Stimulated activated CD8-positive, alpha-beta memory T cell treated with anti-CD3 and anti-CD28 coated beads, Interleukin-12 subunit alpha, Interleukin-12 subunit beta, amount 100 ng/mL, for 4 hours (primary cell): ENCODE data around the gene CBFB.
"Not testable (repeated sequence)": the region's sequence is repeated elsewhere in the genome, so short reads cannot be mapped to it uniquely, and the experiment has no call there.

Experiments
- DNase-seq: peaks from one replicate; pipeline ENCODE4 v3.0.0-alpha.2; 2020; ENCODE audit warnings: low read depth

Gene CBFB

DNA sequence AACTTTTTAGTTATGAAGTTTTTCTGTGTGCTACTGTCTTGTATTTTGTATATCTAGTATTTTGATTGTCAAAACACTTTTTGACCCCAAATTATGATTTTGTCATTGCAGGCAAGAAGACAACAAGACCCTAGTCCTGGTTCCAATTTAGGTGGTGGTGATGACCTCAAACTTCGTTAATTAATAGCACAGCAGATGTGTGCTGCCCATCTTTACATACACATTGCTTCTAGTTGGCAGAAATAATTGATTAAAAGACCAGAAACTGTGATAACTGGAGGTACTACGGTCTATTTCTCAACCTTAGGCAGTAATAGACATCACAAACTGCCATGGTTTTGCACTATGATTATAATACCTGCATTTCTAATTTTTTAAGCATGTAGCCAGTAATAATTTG is 69.7 kb downstream of the CBFB start:
- DNase-seq: no peak

DNA sequence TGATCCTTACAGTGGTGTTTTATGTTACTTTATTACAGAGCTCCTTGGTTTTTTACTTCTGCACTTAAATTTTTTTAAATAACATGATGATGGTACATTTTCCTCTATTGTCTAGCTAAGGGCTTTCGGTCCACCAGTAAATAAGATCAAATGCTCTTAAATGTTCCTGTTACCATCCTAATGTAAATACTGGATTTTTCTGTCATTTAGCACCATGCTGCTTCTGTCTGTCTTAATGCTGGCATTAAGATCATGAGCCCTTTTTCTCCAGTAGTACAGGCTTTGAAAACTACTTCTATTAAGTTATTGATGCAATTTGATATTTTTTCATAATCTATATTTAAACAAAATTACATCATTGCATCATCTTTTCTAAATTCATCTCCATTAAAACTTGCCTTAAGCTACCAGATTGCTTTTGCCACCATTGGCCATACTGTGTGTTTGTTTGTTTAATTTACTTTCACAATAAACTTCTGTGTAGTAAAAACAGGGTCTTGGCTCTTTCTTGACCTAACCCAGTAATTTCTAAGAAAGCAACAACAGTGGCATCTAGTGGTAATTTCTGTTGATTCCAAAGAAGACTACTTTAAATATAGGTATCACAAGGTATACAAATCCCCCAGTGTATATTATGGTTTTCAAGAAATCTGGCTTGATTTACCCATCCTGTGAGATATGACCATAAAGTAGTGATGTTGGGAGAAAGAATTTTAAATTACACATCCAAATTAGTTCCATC is 71.8 kb downstream of the CBFB start:
- no peak for DNase-seq

DNA sequence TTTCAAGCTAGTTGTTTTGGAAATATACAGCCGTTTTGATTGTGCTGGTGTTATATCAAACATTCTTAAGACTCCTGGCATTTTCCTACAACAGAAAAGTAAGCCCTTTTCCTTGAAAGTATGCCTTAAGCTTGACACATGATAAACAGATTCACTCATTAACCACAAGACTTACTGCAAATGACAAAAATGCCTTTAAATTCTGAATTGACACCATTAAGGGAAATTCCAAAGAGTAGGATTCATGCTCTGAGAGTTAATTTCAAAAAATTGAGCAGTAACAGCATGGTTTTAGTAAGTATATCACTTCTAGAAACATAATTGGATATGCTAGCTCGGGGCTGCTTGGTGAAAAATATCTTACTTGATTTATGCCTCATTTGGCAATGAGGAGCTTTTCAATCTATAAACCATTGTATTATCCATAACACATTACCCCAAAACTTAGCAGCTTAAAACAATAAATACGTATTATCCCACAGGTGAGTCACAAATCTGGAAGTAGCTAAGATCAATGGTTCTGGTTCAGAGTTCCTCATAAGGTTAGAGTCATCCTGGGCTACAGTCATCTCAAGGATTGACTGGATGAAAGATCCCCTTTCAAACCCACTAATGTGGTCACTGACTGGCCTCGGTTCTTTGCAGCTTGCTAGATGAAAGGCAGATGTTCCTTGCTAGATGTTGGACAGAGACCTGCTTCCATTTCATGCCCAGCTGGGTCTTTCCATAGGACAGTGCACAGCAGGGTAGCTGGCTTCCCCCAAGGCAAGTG is 72.5 kb downstream of the CBFB start:
- DNase-seq: no peak

DNA sequence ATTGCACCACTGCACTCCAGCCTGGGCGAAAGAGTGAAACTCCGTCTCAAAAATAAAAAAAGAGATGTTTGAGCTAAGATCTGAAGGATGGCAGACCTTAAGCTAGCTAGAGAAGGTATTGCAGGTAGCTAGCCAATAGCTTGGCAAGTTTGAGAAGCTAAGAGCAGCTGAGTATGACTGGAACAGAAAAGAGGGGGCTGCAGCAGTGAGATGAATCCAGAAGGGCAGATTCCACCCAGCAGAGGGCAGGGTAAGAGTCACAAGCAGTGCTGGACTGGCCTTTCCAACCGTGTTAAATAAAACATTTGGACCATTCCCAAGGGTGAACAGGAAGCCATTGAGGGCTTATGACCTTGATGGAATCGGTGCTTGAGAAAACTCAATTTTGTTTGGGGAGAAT is 75.1 kb downstream of the CBFB start:
- no peak for DNase-seq

DNA sequence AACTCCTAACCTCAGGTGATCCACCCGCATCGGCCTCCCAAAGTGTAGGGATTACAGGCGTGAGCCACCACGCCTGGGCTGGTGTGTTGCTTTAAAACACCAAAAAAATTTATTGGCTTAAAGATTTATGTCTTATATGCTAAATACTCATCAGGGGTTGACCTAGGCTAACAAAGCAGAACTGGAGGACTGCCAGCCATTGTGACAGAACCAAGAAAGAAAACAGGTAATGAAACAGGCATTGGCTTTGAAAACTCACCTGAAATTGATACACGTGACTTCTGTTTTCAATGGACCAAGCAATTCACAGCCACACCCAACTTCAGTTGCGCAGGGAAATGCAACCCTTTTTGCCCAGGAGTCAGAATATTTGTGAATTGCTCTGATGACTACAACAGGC is 75.9 kb downstream of the CBFB start:
- DNase-seq: no peak

DNA sequence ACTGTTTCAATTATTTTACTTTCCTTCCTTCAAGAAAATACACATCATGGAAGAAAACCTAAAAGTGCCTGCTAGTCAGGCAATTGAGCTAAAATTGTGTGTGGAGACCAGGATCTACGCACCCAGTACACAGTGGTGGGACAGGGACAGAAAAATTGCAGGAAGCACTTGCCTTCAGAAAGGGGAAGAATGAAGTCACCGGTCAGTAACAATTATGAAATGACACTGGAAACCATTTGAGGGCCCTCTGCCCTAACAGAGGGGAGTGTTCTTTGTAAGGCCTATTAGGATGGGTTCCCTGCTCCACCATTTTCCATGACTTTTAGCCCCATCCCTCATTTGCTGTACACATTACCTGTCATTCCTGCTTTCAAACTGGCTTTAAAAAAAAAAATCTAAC is 76.3 kb downstream of the CBFB start:
- no peak for DNase-seq

DNA sequence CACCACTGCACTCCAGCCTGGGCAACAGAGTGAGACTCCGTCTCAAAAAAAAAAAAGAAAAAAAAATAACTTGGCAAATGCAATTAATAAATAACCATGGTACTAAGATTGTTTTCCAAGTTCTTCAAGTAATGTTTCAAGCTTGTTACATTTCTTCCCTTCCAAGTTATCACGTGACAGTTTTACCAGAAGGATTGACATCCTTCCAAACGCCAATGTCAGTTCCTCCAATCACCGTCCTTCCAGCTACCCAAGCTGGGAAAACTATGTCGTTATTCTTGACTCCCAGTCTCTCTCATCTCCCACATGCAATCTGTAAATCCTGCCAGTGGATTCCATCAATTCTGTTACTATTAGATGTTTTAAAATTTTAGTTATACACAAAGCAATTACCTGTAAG is 76.9 kb downstream of the CBFB start:
- DNase-seq: no peak

DNA sequence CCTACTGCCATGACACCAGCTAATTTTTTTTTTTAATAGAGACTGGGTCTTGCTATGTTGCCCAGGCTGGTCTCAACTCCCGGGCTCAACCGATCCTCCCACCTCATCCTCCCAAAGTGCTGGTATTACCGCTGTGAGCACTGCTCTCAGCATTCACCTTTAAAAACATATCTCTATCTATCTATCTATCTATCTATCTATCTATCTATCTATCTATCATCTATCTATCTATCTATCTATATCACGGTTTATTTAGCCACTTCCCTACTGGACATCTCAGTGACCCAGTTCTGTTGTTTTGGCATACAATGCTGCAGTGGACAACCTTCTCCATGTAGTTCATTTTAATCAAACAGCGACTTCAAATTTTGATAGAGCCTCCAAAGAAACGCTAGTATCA is 79.5 kb downstream of the CBFB start:
- no peak for DNase-seq

DNA sequence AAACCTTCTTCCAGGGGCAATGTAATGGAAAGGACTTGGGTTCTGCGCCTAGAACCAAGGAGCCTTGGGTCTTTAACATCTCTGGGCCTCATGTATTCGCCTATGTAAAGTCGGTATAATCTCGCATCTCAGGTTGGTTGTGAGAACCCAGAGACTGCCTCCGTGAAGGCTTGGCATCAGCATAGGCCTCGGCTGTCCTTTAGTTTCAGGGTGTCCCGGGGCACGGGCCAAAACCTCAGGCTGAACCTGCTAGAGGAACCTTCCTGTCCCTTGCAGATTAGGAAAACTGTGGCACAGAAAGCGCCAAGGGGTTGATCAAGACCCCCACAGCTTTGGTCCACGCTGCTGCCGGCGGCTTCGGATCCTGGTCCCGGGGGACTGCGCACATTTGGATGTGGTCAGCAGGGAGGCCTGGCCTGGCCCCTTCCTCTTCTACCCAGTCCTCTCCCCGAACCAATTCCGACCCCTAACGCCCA is 80.0 kb downstream of the CBFB start:
- DNase-seq: no peak

DNA sequence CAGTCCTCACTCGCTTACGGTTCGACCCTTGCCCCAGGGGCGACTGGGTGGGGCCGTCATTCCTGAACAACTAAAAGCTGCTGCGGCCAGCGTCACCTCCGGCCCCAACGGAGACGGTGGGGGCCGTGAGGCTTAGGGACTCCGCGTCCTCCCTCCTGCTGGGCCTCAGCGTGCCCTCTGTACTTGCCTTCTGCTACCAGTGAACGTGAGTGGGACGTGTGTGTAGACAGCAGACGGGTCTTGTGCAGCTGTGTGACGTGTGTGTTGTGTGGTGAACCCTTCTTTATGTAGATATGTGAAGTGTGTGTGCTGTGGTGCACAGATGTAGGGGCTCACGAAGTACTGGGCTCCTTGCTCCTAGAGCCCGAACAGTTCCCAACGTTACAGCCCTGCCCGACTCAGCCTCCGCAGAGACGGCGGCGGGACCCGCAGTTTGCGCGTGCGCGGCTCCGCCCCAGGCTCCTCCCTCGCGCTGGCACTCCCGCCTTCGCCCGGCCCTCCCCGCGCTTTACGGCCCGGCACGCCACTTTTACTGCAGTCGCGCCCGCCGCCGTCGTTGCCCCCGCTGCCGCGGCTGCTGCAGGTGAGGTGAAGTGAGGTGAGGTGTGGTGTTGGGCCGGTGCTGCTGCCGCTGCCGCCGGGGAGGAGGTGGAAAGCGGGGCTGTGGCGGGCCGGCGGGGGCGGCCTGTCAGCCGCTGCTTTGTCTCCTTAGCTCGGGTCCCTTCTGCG is 80.6 kb downstream of the CBFB start, which contains the start of gene PHAF1:
PHAF1 (plus strand) TSS at position 535 of the 729 bp plus-strand sequence. CDS start 235 bp downstream, outside the sequence.
- DNase-seq: peak; percentile 95

DNA sequence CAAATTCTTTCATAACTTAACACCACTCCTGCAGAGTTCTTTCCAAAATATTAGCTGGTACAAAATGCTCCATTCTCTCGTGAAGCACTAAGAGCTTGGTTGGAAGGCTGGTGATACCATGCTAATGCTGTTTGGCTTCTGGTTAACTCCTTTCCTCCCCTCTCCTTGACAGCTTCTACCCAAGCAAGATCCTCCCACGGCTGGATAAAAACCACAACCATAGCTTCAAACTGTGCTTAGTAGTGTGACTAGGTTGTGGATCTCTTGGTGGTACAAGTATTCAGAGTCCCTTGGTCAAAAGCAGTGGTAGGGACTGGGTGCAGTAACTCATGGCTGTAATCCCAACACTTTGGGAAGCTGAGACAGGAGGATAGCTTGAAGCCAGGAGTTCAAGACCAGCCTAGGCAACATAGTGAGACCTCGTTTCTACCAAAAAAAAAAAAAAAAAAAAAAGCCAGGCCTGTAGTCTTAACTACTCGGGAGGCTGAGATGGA is 83.0 kb downstream of the CBFB start:
- no peak for DNase-seq

DNA sequence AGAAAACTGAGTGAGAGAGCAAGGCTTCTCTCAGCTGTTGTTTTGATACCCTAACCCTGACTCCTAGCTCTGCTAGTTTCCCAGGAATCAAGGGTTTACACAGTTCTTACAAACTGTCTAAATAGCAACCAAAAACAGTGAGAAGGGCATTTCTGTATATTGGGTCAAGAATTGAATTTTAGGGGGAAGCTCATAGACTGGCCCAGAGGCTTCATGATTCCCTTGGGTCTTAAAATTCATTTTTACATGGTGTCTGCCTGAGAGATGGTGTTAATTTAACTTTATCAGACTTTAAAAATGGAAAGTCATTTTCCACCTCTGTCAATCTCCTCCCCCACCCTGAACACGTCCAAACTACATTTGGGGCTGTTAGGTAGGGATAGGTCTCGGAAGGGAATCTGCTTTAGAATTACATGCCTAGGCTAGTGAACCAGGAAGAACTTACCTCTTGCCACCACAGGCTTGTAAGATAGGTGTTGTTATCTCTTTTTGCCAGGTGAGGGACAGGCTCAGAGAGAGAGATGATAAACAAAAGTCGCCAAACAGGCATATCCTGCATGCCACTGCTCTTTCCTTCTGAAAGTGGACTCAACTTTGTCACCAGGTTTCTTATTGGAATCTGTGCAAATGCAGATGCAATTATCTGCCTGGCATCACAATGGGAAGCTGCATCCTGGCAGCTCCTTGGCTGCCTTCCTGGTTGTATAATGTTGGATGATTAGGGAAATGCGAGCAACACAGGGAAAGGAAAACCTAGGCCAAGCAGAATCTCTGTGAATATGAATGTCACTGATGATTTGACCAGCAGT is 83.8 kb downstream of the CBFB start:
- DNase-seq: no peak

DNA sequence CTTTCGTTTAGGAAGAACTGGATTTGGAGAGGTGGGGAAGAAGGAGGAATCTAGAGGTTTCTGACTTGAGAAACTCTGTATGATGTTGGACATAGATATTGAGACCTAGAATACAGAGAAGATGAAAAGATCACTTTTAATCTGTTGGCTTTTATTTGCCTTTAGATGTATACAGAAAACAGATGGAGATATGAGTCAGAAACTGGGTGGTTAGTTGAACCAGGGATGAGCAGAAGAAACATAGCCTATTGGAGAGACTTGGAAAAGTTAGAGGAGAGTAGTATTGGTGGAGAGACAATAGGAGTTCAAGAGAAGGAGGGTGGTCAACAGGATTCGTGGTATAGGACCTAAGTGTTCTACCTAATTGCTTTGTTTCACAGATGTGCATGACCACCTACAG is 85.8 kb downstream of the CBFB start:
- DNase-seq: no peak

DNA sequence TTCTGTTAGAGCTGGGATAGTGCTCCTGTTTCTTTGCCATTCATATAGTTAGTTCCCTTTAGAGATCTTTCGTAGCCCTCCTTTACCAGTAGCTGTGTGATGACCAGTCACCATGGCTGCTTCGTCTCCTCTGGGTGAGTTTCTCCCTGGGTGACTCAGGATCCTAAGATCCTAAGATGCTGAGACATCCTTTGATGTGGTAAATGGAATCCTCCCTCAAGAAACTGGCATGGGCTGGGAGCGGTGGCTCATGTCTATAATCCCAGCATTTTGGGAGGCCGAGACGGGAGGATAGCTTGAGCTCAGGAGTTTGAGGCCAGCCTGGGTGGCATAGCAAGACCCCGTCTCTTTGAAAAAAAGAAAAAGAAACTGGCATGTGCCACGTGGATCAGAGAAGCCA is 86.7 kb downstream of the CBFB start:
- DNase-seq: no peak

DNA sequence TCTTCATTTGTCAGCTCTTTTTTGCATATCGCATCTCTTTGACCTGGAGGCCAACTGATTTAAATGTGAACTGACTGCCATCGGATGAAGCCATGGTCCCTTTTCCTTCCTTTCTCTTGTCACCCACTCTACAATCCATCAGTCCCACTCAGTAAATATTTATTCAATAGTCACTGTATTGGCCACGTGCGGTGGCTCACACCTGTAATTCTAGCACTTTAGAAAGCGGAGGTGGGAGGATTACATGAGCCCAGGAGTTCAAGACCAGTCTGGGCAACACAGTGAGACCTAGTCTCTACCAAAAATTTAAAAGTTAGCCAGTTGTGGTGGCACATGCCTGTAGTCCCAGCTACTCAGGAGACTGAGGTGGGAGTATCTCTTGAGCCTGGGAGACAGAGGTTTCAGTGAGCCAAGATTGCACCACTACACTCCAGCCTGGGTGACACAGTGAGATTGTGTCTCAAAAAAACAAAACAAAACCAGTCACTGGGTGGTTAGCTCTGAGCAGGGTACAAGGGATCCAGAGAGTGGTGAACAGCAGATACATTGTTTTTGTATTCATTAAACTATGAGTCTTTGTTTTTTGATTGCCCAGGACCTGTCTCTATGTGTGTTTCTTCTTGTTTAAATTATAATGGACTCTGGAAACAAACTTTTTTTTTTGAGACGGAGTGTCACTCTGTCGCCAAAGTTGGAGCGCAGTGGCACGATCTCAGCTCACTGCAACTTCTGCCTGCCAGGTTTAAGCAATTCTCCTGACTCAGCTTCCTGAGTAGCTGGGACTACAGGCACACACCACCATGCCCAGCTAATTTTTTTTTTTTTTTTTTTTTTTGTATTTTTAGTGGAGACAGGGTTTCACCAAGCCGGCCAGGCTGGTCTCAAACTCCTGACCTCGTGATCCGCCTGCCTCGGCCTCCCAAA is 87.7 kb downstream of the CBFB start:
- no peak for DNase-seq

DNA sequence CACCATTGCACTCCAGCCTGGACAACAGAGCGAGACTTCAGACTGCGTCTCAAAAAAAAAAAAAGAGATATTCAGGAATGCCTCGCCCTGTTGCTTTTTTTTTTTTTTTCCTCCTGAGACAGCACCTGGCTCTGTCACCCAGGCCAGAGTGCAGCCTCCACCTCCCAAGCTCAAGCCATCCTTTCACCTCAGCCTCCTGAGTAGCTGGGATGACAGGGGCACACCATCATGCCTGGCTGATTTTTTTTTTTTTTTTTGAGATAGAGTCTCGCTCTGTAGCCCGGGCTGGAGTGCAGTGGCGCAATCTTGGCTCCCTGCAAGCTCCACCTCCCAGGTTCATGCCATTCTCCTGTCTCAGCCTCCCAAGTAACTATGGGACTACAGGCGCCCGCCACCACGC is 88.8 kb downstream of the CBFB start:
- DNase-seq: no peak

DNA sequence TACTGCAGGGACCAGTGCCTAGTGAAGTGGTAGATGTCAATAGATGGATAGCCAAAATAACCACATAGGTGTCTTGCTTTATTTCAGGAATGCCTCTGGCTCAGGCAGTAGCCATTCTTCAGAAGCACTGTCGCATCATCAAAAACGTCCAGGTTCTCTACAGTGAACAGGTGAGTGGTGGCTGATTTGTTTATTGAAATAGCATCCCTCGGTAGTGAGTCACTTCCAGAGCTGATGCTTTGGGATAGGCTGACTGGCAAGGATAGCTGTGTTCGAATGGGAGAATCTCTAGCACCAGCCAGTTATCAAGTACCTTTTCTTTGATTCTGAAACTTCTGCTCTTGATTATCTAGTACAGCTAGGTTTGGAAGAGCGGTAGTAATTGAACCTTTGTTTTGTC is 91.1 kb downstream of the CBFB start:
- DNase-seq: no peak

DNA sequence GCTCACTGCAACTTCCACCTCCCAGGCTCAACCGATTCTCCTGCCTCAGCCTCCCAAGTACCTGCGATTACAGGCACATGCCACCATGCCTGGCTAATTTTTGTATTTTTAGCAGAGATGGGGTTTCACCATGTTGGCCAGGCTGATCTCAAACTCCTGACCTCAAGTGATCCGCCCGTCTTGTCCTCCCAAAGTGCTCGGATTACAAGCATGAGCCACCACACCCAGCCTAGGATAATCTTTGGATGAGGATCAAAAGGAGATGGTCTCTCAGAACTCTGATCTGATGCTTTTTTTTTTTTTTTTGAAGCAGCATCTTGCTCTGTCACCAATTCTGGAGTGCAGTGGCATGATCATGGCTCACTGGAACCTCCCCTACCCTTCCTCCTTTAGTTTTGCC is 93.8 kb downstream of the CBFB start:
- DNase-seq: not testable (repeated sequence)

DNA sequence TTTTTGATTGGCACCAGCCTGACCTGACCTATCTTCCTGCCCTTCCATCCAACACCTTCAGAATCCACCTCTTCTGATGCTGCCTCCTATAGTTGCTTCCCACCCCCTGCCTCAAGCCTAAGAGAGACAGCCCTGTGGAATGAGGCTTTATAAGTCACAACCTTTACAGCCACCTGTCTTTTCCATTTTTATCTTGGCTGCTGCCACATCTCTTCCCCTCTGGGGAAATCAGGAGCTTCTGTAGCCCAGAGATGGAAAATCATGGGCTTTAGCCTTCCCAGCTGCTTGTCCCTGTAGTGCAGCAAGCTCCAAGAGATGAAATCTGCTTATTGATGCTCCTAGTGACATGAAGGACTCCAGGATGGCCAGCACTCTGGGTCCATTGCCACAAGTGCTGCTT is 99.5 kb downstream of the CBFB start:
- DNase-seq: no peak

DNA sequence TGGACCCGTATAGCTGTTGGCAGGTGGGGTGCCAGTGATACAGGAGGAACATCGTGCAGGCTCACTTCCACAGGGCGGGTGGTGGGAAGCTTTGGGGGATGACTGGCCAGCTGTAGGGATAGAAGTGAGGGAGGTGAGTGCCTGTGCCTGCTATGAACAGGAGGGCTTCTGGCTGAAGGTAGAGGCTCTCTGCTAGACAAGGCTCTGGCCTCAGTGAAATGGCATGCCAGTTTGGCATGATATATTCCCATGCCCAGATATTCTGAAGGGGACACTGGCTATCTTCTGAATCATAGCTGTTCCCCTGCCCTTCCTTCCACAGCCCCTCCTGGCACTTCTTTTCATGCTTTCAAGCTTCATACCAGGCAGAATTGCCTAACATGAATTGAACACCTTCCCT is 99.9 kb downstream of the CBFB start:
- DNase-seq: no peak

DNA sequence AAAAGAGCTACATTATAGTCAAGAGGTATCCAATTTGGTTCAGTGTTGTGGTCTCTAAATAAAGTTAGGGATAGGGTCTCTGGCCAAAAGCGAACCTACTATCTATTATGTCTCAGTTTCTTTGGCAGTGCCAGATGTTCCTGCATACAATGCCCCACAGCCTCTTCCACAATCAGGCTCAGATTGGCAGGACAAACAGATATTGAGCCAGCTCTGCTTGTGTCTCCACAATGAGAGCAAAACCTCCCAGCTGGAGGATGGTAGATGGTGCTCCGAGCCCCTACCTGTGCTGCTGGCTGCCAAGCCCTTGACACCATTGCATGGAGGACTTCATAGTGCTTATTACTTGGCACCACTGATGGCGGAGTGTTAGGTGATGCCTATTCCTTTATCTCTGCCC is 100.5 kb downstream of the CBFB start:
- DNase-seq: no peak
